ENCODE measurements around the gene ALG14. TPM values are rescaled to one million over a fixed set of nuclear protein-coding genes. Genes with fewer than 3 reads are reported as not detected.

Gene ALG14
- total and polyA plus RNA-seq, 2 donors from 2014 or later, result 8.6 to 11.3 TPM

- H3K9me3 ChIP-seq (ENCODE audit: control insufficient read depth in 2 of 3, insufficient read depth in 1 of 3, low read length in 3 of 3), result no peaks in the 10 kb centered on the region
- FAIRE-seq, result no peak
- peaks cover 3 to 42% (median 25%) of the 10 kb centered on the region in 3 donors for H3K4me1 ChIP-seq (ENCODE audit: control insufficient read depth in 2 of 3, insufficient read depth in 2 of 3, low read depth in 1 of 3, low read length in 3 of 3)
- peak overlapping the region; percentile 99 for H3K27ac ChIP-seq (ENCODE audit: low read depth in 2 of 2, low read length in 2 of 2)
- TF ChIP-seq CTCF (IDR thresholded peaks at IDR 0.05; ENCODE audit: borderline replicate concordance, extremely low read depth, insufficient read depth), result no peak
- peaks cover 0 to 5% (median 3%) of the 10 kb centered on the region in 3 donors for H3K36me3 ChIP-seq (ENCODE audit: control insufficient read depth in 2 of 3, insufficient read depth in 3 of 3, low read length in 3 of 3)
- DNase-seq, result peak in 3 of 5 donors; percentile 21 to 63 (median 58)
- no peaks in the 10 kb centered on the region for H3K27me3 ChIP-seq (ENCODE audit: control insufficient read depth, insufficient read depth, low read length)
- peak overlapping the region; percentile 91 to 98 (median 96) for H3K4me3 ChIP-seq (ENCODE audit: low read length in 3 of 3)
- peak overlapping the region; percentile 90 to 96 (median 93) for H3K9ac ChIP-seq (ENCODE audit: low read length in 3 of 3)
- intact Hi-C loops (cut with DNase I), result loop anchor here (10.0 kb wide), 1 partner anchor 60 kb away; no protein-coding TSS in a partner anchor
These were observed 147.7 kb downstream of the ALG14 start for GRCh38 chr1:94925004-94925403.

Other genes with a start within 250 kb of the ALG14 start
- gene CNN3, start 145.8 kb downstream of the ALG14 start, total RNA-seq, result 291 TPM
- 232 TPM for gene CNN3, start 145.8 kb downstream of the ALG14 start, polyA plus RNA-seq (ENCODE audit: insufficient read depth, low read depth, low replicate concordance)
- gene TLCD4, start 44.4 kb upstream of the ALG14 start, total RNA-seq, result 7.1 TPM
- 2.4 TPM for gene TLCD4, start 44.4 kb upstream of the ALG14 start, polyA plus RNA-seq (ENCODE audit: insufficient read depth, low read depth, low replicate concordance)
- gene RWDD3, start 161.3 kb upstream of the ALG14 start, total RNA-seq, result 18.0 TPM
- 19.7 TPM for gene RWDD3, start 161.3 kb upstream of the ALG14 start, polyA plus RNA-seq (ENCODE audit: insufficient read depth, low read depth, low replicate concordance)

All from kidney (tissue), 14 donors.